Stimulated activated CD4-positive, alpha-beta T cell treated with anti-CD3 and anti-CD28 coated beads, Interleukin-1b, Interleukin-23, amount 100 ng/mL, for 1 hour (primary cell): ENCODE results near the gene ZDHHC19.
"Not testable (repeated sequence)": the region's sequence is repeated elsewhere in the genome, so short reads cannot be mapped to it uniquely, and the experiment has no call there.

Source experiments
- DNase-seq, 2 donors: peaks; one replicate each; pipeline ENCODE4 v3.0.0-alpha.2; 2020; ENCODE audit warnings: low read depth in 2 of 2

ZDHHC19 gene

DNA sequence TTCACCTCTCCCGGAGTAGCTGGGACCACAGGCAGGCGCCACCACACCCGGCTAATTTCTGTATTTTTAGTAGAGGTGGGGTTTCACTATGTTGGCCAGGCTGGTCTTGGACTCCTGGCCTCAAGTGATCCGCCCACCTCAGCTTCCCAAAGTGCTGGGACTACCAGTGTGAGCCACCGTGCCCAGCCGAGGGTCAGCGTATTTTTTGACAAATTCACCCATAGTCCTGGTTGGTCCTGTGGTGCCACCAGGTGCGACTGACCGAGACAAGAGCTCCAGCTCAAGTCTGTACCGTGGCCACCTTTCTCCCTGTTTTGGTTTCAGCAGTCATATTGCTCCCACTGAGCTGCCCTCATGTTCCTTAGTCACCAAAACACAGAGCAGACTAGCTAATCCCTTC lies 13.9 kb upstream of the ZDHHC19 start:
- DNase-seq, result no peak

DNA sequence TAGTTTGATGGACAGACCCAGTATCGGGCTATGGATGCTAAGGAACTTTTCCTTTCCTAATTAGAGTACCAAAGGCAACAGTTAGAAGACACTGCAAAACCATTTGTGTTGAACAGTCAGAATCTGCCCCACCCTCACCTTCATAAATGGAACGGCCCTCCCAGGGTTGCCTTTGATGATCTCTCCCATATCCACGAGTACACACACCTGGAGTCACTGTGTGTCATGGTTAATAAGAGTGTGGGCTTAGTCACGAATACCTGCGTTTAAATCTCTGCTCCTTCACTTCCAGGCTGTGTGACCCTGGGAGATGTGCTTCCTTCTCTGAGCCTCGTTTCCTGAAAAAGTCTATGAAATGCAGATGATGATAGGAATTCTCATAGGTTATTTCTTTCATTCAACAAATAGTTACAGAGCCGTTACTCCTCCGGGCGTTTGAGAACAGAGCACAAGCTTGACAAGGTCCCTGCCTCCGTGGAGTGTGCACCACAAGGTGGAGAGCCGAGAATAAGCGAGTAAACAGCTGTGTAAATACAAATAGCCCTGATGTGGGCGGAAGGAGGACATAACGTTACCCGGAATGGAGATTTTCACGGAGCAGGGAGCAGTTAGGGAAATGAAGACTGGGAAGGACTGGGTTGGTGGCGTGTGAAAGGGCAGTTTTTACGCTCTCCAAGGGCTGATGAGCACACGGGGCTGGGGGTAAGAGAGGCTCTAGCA lies 11.8 kb upstream of the ZDHHC19 start:
- DNase-seq, result no peak

DNA sequence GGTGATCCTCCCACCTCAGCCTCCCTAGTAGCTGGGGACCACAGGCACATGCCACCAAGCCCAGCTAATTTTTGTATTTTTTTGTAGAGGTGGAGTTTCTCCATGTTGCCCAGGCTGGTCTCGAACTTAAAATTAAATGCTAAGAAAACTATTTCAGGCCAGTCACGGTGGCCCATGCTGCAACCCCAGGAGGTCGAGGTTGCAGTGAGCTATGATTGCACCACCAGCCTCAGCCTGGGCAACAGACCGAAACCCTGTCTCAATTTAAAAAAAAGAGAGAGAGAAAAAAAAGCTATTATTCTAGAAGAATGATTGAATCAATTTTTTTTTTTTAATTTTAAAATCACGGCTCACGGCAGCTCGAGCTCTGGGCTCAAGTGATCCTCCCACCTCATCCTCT lies 9.8 kb upstream of the ZDHHC19 start:
- DNase-seq, result no peak

DNA sequence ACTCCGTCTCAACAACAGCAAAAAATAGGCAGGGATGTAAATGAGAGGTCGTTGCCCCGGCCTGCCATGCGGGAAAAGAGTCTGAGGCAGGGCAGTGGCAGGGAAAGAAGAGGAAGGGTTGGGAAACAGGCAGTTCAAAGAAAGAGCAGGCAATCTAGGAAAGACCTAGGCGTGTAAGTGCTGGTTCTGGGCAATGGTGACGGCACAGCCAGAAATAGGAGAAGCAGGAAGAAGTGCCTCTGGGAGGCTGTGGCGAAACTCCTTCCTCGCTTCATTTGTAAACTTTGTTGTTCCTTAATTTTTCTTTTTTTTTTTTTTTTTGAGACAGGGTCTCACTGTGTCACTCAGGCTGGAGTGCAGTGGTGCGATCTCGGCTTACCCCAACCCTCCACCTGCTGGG lies 9.4 kb upstream of the ZDHHC19 start:
- DNase-seq, result no peak

DNA sequence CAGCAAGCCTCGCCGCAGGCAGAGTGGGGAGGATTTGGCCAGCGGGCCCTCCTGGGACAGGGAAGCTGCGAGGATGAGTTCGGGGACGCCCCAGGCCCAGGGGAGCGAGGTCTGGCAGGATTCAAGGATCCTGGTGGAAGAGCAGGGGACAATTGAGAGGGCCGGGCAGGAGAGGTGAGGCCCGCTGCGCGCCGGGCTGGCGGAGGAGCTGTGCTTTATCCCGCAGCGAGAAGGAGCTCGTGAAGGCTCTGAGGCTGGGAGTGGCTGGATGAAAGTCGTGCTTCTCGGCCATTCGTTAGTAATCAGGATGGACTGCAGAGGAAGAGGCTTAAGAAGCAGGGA lies 8.7 kb upstream of the ZDHHC19 start:
- DNase-seq, result no peak

DNA sequence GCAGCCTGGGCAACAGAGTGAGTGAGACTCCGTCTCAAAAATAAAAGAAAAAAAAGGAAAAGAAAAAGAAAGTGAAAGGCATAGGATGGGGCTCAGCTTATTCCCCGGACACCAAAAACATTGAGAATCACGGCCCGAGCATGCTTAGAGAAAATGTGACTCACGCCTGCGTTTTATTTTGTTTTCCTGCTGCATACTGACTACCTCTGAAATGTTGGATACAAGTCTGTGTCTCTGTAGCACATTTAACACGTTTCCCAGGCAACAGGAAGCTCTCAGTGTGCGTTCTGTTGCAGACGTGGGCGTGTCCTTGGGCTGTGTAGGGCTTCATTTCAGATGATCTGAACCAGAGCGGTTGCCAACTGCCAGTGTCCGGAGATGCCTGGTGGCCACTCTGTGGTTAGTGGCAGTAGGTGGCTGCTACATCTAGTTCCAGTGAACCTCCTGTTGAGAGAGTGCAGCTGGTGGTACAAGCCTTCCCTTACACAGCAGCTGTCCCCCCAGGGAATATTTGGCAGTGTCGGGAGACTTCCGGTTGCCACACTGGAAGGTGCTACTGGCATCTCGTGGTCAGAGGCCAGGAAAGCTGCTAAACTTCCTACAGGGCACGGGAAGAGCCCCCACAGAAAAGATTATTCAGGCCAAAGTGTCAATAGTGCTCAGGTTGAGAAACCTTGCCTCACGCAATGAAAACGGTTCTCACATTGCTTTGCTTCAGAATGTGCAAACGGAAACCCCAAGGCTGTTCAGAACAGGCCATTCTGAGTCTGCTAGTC lies 8.2 kb upstream of the ZDHHC19 start:
- peak; percentile 5 to 36 for DNase-seq

DNA sequence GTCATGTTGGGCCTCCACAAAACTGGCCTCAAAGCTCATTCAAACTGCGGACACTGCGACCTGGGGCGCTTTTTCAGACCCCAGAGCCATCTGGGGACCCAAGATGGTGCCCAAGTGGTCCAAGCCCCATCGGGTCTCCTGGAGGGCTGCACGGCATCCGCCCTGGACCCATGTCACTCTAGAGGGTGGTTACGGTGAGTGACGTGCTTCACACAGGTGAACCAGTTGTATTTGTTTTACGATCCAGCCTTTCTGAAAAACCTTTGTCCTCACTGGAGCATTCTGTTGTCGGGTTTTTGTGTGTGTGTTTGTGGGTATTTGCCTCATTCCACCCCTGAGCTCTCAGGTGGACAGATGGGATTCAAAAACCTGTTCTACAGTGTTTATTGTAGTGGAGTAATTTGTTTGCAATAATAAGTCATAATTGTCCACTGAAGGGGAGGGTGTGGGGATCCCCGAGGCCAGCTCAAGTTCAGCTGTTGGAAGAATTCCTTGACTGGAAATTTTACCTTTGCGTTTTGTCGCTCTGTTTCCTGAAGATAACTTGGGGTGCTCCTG lies 7.0 kb upstream of the ZDHHC19 start:
- no peak for DNase-seq

DNA sequence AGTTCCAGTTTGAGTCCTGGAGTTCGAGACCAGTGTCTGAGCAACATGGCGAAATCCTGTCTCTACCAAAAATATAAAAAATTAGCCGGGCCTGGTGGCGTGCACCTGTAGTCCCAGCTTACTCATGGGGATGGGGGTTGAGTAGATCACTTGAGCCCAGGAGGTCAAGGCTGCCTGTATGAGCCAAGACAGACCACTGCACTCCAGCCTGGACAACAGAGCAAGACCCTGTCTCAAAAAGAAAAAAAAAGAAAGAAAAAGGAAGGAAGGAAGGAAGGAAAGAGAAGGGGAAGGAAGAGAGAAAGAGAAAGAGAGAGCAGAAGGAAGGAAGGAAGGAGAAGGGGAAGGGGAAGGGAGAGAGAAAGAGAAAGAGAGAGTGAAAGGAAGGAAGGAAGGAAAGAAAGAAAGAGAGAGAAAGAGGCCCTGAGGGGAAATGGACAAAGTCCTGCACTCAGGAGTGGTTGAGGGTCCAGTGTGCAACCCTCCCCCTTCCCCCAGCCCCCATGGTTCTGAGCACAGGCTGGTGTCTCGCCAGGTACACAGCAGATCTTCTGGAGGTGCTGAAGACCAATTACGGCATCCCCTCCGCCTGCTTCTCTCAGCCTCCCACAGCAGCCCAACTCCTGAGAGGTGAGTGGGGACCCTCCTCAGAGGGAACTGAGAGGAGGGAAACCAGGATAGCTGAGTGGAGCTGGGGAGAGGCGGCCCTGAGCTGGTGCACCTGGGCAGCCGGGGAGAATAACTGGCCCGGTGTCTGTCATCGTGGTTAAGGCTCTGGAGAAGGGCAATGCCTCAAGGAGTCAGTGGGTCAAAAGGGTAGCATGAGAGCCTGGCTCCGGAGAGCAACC lies 6.3 kb upstream of the ZDHHC19 start:
- no peak for DNase-seq

DNA sequence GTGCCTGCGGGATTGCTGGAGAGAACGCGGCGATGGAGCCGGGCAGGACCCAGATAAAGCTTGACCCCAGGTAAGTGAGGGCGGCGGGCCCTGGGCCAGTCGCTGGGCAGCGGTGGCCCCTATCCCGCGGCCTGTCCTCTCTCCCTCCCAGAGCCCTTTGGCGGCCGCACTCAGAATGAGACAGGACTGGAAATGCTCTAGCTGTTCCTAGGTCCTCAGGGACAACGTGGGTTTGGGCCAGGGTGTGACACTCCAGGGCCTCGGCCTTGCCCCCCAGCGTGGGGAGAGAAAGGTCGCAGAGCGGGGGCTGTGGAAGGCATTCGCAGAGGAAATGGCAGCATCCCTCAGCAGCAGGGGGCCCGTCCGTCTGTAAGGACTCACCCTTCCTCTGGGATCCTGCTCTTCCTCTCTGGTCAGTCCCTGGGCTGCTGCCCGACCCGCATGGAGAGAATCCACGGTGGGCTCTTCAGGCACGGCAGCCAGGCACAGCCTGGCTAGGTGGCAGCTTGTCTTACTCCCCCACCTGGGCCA lies 5.5 kb upstream of the ZDHHC19 start:
- no peak for DNase-seq

DNA sequence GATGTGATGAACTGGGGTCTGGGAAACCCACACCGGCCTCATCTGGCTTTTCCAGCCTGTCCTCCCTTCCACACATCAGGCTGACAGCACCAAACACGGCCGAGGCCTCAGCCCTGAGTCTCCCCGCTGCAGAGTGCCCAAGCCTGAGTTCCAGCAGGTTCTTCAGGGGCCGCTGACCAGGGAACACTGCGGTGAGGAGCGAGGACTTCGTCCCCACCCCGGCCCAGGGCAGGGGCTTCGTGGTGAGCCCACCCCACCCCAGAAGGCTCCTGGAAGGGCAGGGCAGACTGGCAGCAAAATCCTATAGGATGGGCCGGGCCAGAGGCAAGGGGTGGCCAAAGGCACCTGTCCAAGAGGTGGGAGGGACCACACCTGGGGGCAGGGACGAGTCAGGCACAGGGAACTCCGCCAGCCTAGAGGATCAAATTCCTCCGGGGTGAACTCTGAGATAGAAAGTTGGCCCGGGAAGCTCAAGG lies 4.9 kb upstream of the ZDHHC19 start, which contains the start of gene SLC51A:
TSS of gene SLC51A (plus strand) at position 446 of the 476 bp plus-strand sequence. CDS start 179 bp downstream, outside the sequence.
- no peak for DNase-seq

DNA sequence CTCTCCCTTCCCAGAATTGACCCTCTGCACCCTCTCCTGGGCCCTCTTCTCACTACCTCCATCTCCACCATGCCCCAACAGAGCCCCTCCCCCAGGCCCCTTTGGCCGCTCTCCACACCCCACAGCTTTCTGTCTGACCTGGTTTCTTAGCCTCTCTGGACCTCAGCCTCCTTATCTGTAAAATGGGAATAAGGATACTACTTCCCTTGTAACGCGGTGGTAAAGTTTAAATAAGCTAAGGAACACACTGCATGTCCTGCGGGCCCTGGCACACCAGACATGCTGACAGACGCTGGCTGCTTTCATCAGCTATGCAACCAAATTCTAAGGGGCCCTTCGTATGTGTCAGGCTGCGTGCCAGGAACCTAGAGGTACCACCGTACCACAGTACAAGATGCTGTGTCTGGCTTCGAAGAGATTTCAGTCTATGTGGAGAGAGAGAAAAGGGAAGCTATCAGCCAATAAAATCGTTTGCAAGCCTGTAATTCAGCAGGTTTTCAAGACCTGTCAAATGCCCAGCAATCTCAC lies 4.4 kb upstream of the ZDHHC19 start:
- DNase-seq, result no peak

DNA sequence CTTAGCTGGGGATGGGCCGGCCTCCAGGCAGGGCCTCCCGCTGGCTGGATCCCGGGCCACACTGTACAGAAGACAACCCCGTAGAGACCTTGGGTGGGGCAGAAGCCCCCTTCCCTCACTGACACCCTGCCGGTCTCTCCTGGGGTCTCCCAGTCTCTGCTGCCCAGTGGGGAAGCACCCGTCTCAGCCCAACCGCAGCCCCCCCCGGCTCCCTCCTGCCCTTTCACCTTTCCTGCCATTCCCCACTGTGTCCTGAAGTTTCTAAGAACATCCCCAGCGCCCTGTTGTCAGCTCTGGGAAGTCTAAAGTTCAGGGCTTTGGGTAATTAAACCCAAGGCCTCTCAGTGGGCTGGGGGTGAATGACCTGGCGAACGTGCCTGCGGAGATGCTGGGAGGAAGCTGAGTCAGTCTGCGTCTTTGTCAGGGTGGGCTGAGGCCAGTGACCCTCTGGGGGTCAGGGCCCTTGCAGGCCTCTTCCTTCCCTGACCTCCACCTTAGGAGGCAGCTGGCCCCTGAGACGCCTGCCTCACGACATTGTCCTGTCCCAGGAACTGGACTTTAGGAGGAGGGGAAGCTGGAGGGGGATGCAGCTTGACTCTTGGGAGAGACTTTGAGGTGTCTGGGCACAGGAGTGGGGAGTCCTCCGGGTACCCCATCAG lies 3.7 kb upstream of the ZDHHC19 start:
- no peak for DNase-seq

DNA sequence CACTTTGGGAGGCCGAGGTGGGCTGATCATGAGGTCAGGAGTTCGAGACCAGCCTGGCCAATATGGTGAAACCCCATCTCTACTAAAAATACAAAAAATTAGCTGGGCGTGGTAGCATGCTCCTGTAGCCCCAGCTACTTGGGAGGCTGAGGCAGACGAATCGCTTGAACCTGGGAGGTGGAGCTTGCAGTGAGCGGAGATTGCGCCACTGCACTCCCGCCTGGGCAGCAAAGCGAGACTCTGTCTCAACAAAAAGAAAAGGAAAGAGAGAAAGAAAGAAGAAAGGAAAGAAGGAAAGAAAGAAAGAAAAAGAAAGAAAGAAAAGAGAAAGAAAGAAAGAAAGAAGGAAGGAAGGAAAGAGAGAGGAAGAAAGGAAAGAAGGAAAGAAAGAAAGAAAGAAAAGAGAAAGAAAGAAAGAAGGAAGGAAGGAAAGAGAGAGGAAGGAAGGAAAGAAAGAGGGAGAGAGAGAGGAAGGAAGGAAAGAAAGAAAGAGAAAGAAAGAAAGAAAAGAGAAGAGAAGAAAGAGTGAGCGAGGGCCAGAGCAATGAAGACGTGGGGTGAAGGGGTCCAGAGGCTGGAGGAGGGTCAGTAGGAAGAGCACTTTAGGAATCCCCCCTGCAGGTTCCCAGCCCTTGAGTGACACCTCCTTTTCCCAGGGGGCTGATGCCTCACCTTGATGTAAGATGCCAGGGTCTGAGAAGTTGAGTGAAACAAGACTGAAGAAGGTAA lies 1.1 kb downstream of the ZDHHC19 start:
- not testable (repeated sequence) for DNase-seq

DNA sequence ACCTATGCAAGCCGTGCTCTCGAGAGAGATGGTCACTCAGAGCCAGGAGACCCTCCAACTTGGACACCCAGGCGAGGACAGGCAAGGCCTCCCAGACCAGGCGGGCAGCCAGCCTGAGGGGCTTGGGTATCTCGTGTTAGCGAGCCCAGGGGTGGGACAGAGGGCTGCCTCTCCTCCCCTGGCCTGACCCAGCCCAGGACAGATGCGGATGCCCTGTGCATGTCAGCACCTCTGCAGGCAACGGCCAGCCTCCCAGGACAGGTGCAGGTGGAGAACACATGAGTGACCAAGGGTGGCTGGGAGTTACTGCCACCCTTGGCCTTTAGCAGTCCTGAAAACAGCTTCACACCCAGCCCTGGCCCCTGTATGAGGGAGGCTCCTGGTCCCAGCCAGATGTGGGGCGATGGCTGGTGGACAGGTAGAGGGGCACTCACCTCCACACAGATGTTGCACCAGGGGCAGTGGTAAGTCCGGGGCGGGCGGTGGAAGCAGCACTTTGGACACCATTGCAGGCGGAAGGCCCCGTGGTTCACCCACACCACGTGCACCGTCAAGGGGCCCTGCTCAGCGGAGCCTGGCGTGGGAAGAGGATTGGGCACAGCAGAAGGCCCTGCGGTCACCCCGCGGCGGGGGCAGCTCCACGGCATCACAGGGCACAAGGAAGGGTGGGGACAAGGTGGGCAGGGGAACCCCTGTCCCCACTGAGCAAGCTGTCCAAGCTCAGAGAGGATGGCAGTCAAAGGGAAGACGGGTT lies 2.1 kb downstream of the ZDHHC19 start:
- no peak for DNase-seq

DNA sequence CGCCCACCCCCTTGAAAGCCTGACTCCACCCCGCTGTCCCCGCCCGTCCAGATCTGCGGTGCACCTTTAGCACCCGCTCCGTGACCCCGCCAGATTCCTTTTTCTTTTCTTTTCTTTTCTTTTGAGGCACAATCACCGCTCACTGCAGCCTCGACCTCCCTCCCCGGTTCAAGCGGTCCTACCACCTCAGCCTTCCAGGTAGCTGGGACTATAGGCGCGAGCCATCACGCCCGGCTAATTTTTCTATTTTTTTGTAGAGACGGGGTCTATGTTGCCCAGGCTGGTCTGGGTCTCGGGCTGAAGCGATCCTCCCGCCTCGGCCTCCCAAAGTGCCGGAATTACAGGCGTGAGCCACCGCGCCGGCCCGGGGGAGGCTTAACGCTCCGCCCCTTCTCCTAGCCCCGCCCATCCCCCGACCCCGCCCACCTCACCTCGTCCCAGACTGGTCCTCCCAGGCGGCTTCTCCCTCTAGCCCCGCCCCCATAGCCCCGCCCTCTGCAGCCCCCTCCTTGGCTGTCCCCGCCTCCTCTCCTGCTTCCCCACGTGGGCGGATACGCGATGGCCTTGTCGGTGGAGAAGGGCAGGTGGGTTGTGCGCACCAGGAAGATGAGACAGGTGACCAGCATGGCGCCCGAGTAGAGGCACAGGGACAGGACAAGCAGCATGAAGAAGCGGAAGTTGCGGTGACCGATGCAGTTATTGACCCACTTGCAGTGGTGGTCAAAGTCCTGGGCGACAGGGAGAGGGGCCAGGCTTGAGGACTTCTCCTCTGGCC lies 3.2 kb downstream of the ZDHHC19 start:
- peak in 1 of 2 donors; percentile 28 for DNase-seq

DNA sequence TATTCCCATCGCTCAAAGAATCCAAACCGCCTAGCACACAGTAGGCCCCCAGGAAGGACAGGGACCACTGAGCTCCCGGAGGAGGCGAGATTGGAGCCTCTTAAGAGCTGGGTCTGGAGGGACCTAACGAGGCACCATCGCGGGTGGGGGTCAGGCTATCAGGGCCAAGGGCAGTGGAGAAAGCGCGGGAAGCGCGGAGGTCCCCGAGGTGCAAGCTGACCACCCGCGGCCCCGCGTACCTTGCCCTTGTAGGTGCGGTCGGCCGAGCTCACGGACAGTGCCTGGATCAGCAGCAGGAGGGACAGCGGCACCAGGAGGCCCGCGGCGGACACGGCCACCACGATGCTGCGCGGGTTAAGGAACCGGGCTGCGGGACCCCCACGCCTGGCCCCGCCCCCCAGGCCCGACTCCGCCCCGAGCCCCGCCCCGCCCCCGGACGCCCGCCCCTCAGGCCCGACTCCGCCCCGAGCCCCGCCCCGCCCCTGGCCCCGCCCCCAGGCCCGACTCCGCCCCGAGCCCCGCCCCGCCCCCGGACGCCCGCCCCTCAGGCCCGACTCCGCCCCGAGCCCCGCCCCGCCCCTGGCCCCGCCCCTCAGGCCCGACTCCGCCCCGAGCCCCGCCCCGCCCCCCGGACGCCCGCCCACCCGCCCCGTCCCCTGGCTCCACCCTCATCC lies 3.9 kb downstream of the ZDHHC19 start:
- DNase-seq, result no peak

DNA sequence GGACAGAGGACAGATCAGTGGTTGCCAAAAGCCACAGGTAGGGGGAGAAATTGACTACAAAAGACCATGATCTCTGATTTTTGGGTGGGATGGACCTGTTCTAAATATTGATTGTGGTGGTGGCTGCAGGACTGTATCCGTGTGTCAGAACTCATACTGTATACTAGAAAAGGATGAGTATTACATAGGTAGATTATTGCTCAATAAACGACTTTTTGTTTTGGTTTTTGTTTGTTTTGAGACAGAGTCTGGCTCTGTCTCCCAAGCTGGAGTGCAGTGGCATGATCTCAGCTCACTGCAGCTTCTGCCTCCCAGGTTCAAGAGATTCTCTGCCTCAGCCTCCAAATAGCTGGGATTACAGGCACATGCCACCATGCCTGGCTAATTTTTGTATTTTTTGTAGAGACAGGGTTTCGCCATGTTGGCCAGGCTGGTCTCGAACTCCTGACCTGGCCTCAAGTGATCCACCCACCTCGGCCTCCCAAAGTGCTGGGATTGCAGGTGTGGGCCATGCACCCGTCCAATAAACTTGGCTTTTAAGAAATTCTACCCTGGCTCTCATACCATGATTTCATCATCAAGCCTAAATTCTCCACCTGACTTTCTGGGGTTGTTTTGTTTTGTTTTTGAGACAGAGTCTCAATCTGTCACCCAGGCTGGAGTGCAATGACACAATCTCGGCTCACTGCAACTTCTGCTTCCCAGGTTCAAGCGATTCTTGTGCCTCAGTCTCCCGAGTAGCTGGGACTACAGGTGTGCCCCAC lies 5.6 kb downstream of the ZDHHC19 start:
- not testable (repeated sequence) for DNase-seq
